Right cardiac atrium (tissue), 5 donors: ENCODE results near the gene PCDHGB5. TPM values are rescaled to one million over a fixed set of nuclear protein-coding genes. Genes with fewer than 3 reads are reported as not detected.
A peak's percentile ranks its signal among the peaks of the same experiment; 100 is the strongest.
"Not testable (repeated sequence)": the region's sequence is repeated elsewhere in the genome, so short reads cannot be mapped to it uniquely, and the experiment has no call there.

Experiments used
- ATAC-seq, 2 donors: fragments of 200-7000 bp; cut with Tn5 transposase; one replicate each; pipeline versions ENCODE4 v1.8.0 to v1.9.1; 2020; ENCODE audit warnings: moderate library complexity in 2 of 2, mild to moderate bottlenecking in 1 of 2
- DNase-seq, 3 donors: peaks; one replicate each; pipeline ENCODE4 v3.0.0-alpha.2; 2020
- H3K27ac ChIP-seq: one replicate; pipeline ENCODE4 v1.5.1; 2013; ENCODE audit warnings: mild to moderate bottlenecking, low read length, control low read depth, moderate library complexity
- H3K27me3 ChIP-seq: one replicate; pipeline ENCODE4 v1.6.1; 2013; ENCODE audit not compliant: control insufficient read depth, insufficient read depth
- H3K4me1 ChIP-seq: one replicate; pipeline ENCODE4 v1.6.1; 2013; ENCODE audit warnings: low read length; ENCODE audit not compliant: control insufficient read depth, insufficient read depth
- H3K4me3 ChIP-seq: one replicate; pipeline ENCODE4 v1.5.1; 2013; ENCODE audit warnings: low read length, control low read depth
- H3K9me3 ChIP-seq: one replicate; pipeline ENCODE4 v1.6.1; 2013; ENCODE audit warnings: low read length; ENCODE audit not compliant: control insufficient read depth
- WGBS: extraction: QIAGEN DNeasy Blood & Tissue Kit; methylation state at CpG from one replicate; pipeline ENCODE4 v1.1.7; 2013; 5-methylcytosine and 5-hydroxymethylcytosine counted together
- intact Hi-C, 4 donors: fragments of 100-400 bp; cut with DNase I; formaldehyde crosslinking; loops; one replicate each; pipeline versions ENCODE4 v1.11.0 to v1.14.0; 2022 to 2023
- polyA plus RNA-seq: library from polyadenylated mRNA; stranded (reverse); fragments of 200-250 nt; gene quantifications from one replicate; pipeline ENCODE4 v1.2.3, GENCODE V29; 2013
- total RNA-seq, 4 donors: library from RNA; stranded (reverse); fragmentation: NEBNext Ultra II Directional; extraction: Animal tissue kit (Norgen Biotek cat#: 25700); gene quantifications; one replicate each; pipeline ENCODE4 v1.2.1, GENCODE V29; 2021
- donor health status: healthy with polysubstance abuse.
- donor health status: DM: no; HTN: yes; CAD: no.
- donor health status: DM: no; HTN: no; CAD: no.
- donor health status: DM: no; HTN: yes; CAD: no; lungs with severe emphysema.
- donor health status: DM: yes; HTN: yes; CAD: no.

Gene PCDHGB5
- total and polyA plus RNA-seq, 5 donors = 3.3 to 8.6 (median 6.6) TPM

DNA sequence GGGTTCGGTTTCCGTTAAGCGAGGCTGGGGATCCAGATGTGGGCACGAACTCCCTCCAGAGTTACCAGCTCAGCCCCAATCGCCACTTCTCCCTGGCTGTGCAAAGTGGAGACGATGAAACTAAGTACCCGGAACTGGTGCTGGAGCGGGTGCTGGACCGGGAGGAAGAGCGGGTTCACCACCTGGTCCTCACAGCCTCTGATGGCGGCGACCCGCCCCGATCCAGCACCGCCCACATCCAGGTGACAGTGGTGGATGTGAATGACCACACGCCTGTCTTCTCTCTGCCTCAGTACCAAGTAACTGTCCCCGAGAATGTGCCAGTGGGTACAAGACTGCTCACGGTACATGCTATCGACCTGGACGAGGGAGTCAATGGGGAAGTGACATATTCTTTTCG is 14.4 kb upstream of the PCDHGB5 start:
- ATAC-seq (no peak), DNase-seq (no peak)
- Histone ChIP-seq H3K9me3 (peaks cover 4% of the 10 kb centered on the region), H3K27ac (no peak overlapping the region), H3K4me1 (no peaks in the 10 kb centered on the region), H3K27me3 (no peaks in the 10 kb centered on the region), H3K4me3 (peak overlapping the region; percentile 58)
- WGBS = 33% methylated on average over 21 of the region's 21 CpGs
- intact Hi-C loops = no loop called here

DNA sequence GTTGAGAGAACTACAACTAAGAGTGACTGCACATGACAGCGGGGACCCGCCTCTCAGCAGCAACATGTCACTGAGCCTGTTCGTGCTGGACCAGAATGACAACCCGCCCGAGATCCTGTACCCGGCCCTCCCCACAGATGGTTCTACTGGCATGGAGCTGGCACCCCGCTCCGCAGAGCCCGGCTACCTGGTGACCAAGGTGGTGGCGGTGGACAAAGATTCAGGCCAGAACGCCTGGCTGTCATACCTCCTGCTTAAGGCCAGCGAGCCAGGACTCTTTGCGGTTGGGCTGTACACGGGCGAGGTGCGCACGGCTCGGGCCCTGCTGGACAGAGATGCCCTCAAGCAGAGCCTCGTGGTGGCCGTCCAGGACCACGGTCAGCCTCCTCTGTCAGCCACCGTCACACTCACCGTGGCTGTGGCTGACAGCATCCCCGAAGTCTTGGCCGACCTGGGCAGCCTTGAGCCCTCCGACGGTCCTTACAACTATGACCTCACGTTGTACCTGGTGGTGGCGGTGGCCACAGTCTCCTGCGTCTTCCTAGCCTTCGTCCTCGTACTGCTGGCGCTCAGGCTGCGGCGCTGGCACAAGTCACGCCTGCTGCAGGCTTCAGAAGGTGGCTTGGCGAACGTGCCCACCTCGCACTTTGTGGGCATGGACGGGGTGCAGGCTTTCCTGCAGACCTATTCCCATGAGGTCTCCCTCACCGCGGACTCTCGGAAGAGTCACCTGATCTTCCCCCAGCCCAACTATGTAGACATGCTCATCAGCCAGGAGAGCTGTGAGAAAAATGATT is 13.1 kb upstream of the PCDHGB5 start:
- DNase-seq (no peak), ATAC-seq (no peak)
- Histone ChIP-seq H3K4me3 (no peak overlapping the region), H3K4me1 (no peaks in the 10 kb centered on the region), H3K9me3 (peaks cover 4% of the 10 kb centered on the region), H3K27me3 (no peaks in the 10 kb centered on the region), H3K27ac (no peak overlapping the region)
- intact Hi-C loops = no loop called here
- 43% methylated on average over 43 of the region's 43 CpGs for WGBS

DNA sequence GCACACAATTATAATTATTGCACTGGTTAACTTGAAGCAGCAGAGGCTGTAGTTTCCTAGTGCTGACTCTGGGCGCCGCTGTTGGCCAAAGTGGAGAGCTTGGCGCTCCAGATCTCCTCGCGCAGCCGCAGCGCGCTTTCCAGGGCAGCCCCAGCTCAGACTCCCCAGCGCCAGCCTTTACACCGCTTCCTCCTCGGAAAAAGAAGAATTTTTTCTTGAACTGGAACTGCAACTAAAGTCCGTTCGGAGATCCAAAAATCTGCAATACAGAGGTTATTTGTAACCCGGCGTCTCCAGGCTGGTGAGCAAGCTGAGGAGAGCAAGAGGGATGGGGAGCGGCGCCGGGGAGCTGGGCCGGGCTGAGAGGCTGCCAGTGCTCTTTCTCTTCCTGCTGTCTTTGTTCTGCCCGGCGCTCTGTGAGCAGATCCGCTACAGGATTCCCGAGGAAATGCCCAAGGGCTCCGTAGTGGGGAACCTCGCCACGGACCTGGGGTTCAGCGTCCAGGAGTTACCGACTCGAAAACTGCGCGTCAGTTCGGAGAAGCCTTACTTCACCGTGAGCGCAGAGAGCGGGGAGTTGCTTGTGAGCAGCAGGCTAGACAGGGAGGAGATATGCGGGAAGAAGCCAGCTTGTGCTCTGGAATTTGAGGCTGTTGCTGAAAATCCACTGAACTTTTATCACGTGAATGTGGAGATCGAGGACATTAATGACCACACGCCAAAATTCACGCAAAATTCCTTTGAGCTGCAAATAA is 10.0 kb upstream of the PCDHGB5 start, which contains the start of gene PCDHGB4:
TSS of gene PCDHGB4 (plus strand) at position 142 of the 755 bp plus-strand sequence. CDS start at position 329, 187 bp downstream.
- intact Hi-C loops, H3K9me3 ChIP-seq, H3K4me1 ChIP-seq, H3K27me3 ChIP-seq, H3K27ac ChIP-seq: not testable (repeated sequence)
- 9% methylated on average over 22 of the region's 40 CpGs for WGBS
- ATAC-seq (peak; percentile 69 to 76), DNase-seq (peak in 2 of 3 donors; percentile 67 to 78)
- peak within 1 kb of the TSS; percentile 35 for H3K4me3 ChIP-seq

DNA sequence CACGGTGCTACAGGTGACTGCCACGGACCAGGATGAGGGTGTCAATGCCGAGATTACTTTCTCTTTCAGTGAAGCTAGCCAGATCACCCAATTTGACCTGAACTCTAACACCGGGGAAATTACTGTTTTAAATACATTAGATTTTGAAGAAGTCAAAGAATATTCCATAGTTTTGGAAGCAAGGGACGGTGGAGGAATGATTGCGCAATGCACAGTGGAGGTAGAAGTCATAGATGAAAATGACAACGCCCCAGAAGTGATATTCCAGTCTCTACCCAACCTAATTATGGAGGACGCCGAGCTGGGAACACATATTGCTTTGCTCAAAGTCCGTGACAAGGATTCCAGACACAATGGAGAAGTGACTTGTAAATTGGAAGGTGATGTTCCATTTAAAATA is 9.1 kb upstream of the PCDHGB5 start:
- peaks cover 9% of the 10 kb centered on the region for H3K9me3 ChIP-seq
- intact Hi-C loops = no loop called here
- 42% methylated on average over 10 of the region's 10 CpGs for WGBS
- DNase-seq = no peak
- no peak overlapping the region for H3K4me3 ChIP-seq
- H3K27me3 ChIP-seq = no peaks in the 10 kb centered on the region
- no peak overlapping the region for H3K27ac ChIP-seq
- no peak for ATAC-seq
- H3K4me1 ChIP-seq = no peaks in the 10 kb centered on the region

DNA sequence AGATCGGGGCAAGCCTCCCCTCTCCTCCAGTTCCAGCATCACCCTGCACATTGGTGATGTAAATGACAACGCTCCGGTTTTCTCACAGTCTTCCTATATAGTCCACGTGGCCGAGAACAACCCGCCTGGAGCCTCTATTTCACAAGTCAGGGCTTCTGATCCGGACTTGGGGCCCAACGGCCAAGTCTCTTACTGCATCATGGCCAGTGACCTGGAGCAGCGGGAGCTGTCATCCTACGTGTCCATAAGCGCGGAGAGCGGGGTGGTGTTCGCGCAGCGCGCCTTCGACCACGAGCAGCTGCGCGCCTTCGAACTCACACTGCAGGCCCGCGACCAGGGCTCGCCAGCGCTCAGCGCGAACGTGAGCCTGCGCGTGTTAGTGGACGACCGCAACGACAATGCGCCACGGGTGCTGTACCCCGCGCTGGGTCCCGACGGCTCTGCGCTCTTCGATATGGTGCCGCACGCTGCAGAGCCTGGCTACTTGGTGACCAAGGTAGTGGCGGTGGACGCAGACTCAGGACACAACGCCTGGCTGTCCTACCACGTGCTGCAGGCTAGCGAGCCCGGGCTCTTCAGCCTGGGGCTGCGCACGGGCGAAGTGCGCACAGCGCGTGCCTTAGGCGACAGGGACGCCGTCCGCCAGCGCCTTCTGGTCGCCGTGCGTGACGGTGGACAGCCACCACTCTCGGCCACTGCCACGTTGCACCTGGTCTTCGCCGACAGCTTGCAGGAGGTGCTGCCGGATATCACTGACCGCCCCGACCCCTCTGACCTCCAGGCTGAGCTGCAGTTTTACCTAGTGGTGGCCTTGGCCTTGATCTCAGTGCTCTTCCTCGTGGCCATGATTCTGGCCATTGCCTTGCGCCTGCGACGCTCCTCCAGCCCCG is 8.3 kb upstream of the PCDHGB5 start:
- ATAC-seq = no peak

DNA sequence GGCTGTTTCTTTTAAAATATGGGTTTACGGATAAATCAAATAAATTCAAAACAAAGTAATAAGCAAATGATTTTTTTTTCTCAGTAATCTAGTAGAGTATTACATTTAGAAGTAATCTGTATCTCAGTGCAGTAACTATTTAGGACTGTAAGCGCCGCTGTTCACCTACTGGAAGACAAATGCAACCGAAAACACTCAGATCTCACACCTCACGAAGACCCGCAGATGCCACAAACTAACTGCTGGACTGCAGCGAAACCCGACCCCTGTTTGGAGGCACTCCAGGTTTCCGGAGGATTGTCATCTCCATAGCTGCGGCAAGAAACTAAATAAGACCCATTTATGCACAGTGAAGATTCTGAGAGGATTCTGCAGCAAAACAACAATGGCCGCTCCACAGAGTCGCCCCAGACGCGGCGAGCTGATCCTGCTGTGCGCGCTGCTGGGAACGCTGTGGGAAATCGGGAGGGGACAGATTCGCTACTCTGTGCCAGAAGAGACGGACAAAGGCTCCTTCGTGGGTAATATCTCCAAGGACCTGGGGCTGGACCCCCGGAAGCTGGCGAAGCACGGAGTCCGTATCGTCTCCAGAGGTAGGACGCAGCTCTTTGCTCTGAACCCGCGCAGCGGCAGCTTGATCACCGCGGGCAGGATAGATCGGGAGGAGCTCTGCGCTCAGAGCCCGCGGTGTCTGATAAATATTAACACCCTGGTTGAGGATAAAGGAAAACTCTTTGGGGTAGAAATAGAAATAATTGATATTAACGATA is 5.1 kb upstream of the PCDHGB5 start, which contains the start of gene PCDHGA8:
TSS of gene PCDHGA8 (plus strand) at position 205 of the 770 bp plus-strand sequence. CDS start at position 386, 181 bp downstream.
- ATAC-seq (no peak), DNase-seq (no peak)
- 26% methylated on average over 38 of the region's 38 CpGs for WGBS
- Histone ChIP-seq H3K27ac (no peak within 1 kb of the TSS), H3K4me1 (no peaks in the 10 kb centered on the region), H3K9me3 (peaks cover 13% of the 10 kb centered on the region), H3K4me3 (no peak within 1 kb of the TSS), H3K27me3 (no peaks in the 10 kb centered on the region)
- intact Hi-C loops = no loop called here

More for the DNA sequence above, 8.3 kb upstream of the PCDHGB5 start:
- intact Hi-C loops = no loop called here
- H3K27me3 ChIP-seq = no peaks in the 10 kb centered on the region
- peaks cover 9% of the 10 kb centered on the region for H3K9me3 ChIP-seq
- 30% methylated on average over 77 of the region's 77 CpGs for WGBS
- H3K4me3 ChIP-seq = no peak overlapping the region
- H3K4me1 ChIP-seq = no peaks in the 10 kb centered on the region
- DNase-seq = peak in 1 of 3 donors; percentile 35
- H3K27ac ChIP-seq = no peak overlapping the region

DNA sequence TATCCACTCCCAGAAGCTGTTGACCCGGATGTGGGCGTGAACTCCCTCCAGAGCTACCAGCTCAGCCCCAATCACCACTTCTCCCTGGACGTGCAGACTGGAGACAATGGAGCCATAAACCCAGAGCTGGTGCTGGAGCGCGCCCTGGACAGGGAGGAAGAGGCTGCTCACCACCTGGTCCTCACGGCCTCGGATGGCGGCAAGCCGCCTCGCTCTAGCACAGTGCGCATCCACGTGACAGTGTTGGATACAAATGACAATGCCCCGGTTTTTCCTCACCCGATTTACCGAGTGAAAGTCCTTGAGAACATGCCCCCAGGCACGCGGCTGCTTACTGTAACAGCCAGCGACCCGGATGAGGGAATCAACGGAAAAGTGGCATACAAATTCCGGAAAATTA is 4.5 kb upstream of the PCDHGB5 start:
- H3K4me3 ChIP-seq = no peak overlapping the region
- no peaks in the 10 kb centered on the region for H3K4me1 ChIP-seq
- no peaks in the 10 kb centered on the region for H3K27me3 ChIP-seq
- intact Hi-C loops = no loop called here
- 35% methylated on average over 21 of the region's 21 CpGs for WGBS
- DNase-seq (no peak), ATAC-seq (no peak)
- H3K9me3 ChIP-seq = peaks cover 13% of the 10 kb centered on the region
- H3K27ac ChIP-seq = no peak overlapping the region

DNA sequence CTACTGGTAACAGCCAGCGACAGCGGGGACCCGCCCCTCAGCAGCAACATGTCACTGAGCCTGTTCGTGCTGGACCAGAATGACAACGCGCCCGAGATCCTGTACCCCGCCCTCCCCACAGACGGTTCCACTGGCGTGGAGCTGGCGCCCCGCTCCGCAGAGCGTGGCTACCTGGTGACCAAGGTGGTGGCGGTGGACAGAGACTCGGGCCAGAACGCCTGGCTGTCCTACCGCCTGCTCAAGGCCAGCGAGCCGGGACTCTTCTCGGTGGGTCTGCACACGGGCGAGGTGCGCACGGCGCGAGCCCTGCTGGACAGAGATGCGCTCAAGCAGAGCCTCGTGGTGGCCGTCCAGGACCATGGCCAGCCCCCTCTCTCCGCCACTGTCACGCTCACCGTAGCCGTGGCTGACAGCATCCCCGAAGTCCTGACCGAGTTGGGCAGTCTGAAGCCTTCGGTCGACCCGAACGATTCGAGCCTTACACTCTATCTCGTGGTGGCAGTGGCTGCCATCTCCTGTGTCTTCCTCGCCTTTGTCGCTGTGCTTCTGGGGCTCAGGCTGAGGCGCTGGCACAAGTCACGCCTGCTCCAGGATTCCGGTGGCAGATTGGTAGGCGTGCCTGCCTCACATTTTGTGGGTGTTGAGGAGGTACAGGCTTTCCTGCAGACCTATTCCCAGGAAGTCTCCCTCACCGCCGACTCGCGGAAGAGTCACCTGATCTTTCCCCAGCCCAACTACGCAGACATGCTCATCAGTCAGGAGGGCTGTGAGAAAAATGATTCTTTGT is 3.2 kb upstream of the PCDHGB5 start:
- WGBS = 31% methylated on average over 43 of the region's 53 CpGs
- ATAC-seq, H3K27ac ChIP-seq, H3K27me3 ChIP-seq, intact Hi-C loops, DNase-seq, H3K4me1 ChIP-seq, H3K4me3 ChIP-seq: not testable (repeated sequence)
- H3K9me3 ChIP-seq = peaks cover 14% of the 10 kb centered on the region

DNA sequence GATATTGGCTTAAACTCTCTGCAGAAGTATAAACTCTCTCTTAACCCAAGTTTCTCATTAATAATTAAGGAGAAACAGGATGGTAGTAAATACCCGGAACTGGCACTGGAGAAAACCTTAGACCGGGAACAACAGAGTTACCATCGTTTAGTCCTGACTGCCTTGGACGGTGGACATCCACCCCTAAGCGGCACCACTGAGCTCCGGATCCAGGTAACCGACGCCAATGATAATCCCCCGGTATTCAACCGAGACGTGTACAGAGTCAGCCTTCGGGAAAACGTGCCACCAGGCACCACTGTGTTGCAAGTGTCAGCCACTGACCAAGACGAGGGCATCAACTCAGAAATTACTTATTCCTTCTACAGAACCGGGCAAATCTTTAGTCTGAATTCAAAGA is 861 bp downstream of the PCDHGB5 start:
- intact Hi-C loops = no loop called here
- Histone ChIP-seq H3K4me3 (no peak overlapping the region), H3K9me3 (peaks cover 13% of the 10 kb centered on the region), H3K4me1 (no peaks in the 10 kb centered on the region), H3K27me3 (no peaks in the 10 kb centered on the region), H3K27ac (no peak overlapping the region)
- DNase-seq (no peak), ATAC-seq (no peak)
- 23% methylated on average over 15 of the region's 15 CpGs for WGBS
